Endothelial cell of umbilical vein (primary cell): ENCODE results near the gene CLASP2. TPM values are rescaled to one million over a fixed set of nuclear protein-coding genes. Genes with fewer than 3 reads are reported as not detected.

Experiments used
- BruUV-seq: library from RNA; stranded (reverse); fragments of 400-500 nt; replicated peaks from 2 replicates; lab custom pipeline; 2021; lab: Mats Ljungman, UMichigan
- CTCF ChIA-PET: fragments of 300-600, 350-600 bp; sonication (Branson Sonifier 250); formaldehyde crosslinking; loops from one replicate; lab custom pipeline; 2021; ENCODE audit warnings: antibody characterized with exemption, inconsistent platforms; lab: Charles Lee
- POLR2A ChIA-PET: fragments of 300-600, 350-600 bp; sonication (Branson Sonifier 250); formaldehyde crosslinking; loops from one replicate; lab custom pipeline; 2021; ENCODE audit warnings: antibody characterized with exemption, inconsistent platforms; lab: Charles Lee
- DNase-seq: peaks from one replicate; pipeline ENCODE4 v3.0.0-alpha.2; 2011; ENCODE audit warnings: low read depth, low spot score
- FAIRE-seq: peaks from 2 replicates; lab custom pipeline; 2011; peaks lifted over from hg19 to GRCh38; lab: Jason Lieb, UNC
- H2AFZ ChIP-seq: 2 replicates; pipeline ENCODE4 v1.6.0; 2012; ENCODE audit warnings: low read depth, low read length, control low read depth, inconsistent platforms
- H3K27ac ChIP-seq: 2 replicates; pipeline ENCODE4 v1.5.1; 2011; ENCODE audit warnings: low read depth, mild to moderate bottlenecking, control low read depth, low read length, moderate library complexity; ENCODE audit not compliant: insufficient read depth
- H3K27me3 ChIP-seq, 2 experiments: 2 replicates each; pipeline versions ENCODE4 v1.6.0 to v1.6.1; 2011; ENCODE audit warnings: low read length in 2 of 2, mixed read lengths in 1 of 2; ENCODE audit not compliant: control insufficient read depth in 2 of 2, insufficient read depth in 2 of 2
- H3K36me3 ChIP-seq, 2 experiments: 2 replicates in 1 of 2; 3 replicates in 1 of 2; pipeline ENCODE4 v1.5.1; 2011; ENCODE audit warnings: low read length in 2 of 2, mild to moderate bottlenecking in 1 of 2, moderate library complexity in 1 of 2; ENCODE audit not compliant: control insufficient read depth in 2 of 2, insufficient read depth in 2 of 2; ENCODE audit errors: extremely low read depth in 1 of 2
- H3K4me1 ChIP-seq: 3 replicates; pipeline ENCODE4 v1.5.1; 2011; ENCODE audit warnings: mild to moderate bottlenecking, low read length; ENCODE audit not compliant: control insufficient read depth, insufficient read depth; ENCODE audit errors: extremely low read depth
- H3K4me2 ChIP-seq: 2 replicates; pipeline ENCODE4 v1.6.1; 2011; ENCODE audit warnings: low read length, control low read depth, mixed read lengths; ENCODE audit not compliant: insufficient read depth
- H3K4me3 ChIP-seq, 3 experiments: fragments of 200-600 bp in 1 of 3; sonication (generic), shearing (Covaris generic) in 1 of 3; replicated peaks in 1 of 3; 2 replicates each; pipeline ENCODE4 v1.5.1; 2011 to 2016; ENCODE audit warnings: control low read depth in 3 of 3, low read length in 3 of 3, mild to moderate bottlenecking in 2 of 3, inconsistent platforms in 1 of 3, low read depth in 1 of 3, moderate library complexity in 1 of 3; ENCODE audit not compliant: insufficient read depth in 1 of 3
- H3K79me2 ChIP-seq: 2 replicates; pipeline ENCODE4 v1.6.0; 2012; ENCODE audit warnings: low read length, inconsistent platforms; ENCODE audit not compliant: control insufficient read depth, insufficient read depth
- H3K9ac ChIP-seq: replicated peaks from 2 replicates; pipeline ENCODE3; 2011; ENCODE audit warnings: low read length, control low read depth; ENCODE audit not compliant: insufficient read depth; ENCODE audit errors: extremely low read depth
- H3K9me1 ChIP-seq: replicated peaks from 3 replicates; pipeline ENCODE4 v1.6.0; 2011; ENCODE audit warnings: mild to moderate bottlenecking, low read length; ENCODE audit not compliant: control insufficient read depth, insufficient read depth; ENCODE audit errors: extremely low read depth
- H3K9me3 ChIP-seq: replicated peaks from 2 replicates; pipeline ENCODE4 v1.5.1; 2012; ENCODE audit warnings: low read length, inconsistent platforms; ENCODE audit not compliant: control insufficient read depth, insufficient read depth
- H4K20me1 ChIP-seq: replicated peaks from 2 replicates; pipeline ENCODE3; 2011; ENCODE audit warnings: mild to moderate bottlenecking, low read length; ENCODE audit not compliant: control insufficient read depth, insufficient read depth; ENCODE audit errors: extremely low read depth
- CTCF ChIP-seq, 2 donors: IDR thresholded peaks; 1 replicate in 1 of 2; 2 replicates in 1 of 2; pipeline ENCODE4 v1.5.1; 2011; ENCODE audit warnings: low read length in 2 of 2, mild to moderate bottlenecking in 2 of 2, moderate library complexity in 2 of 2, control low read depth in 1 of 2, inconsistent platforms in 1 of 2, low read depth in 1 of 2; ENCODE audit not compliant: insufficient read depth in 1 of 2; ENCODE audit errors: extremely low read depth in 1 of 2
- EZH2 ChIP-seq: IDR thresholded peaks from 2 replicates; pipeline ENCODE4 v1.6.1; 2012; ENCODE audit warnings: borderline replicate concordance, low read depth, mild to moderate bottlenecking, moderate library complexity, low read length, inconsistent platforms; ENCODE audit not compliant: severe bottlenecking
- FOS ChIP-seq: IDR thresholded peaks from 2 replicates; pipeline ENCODE4 v1.6.1; 2011; ENCODE audit warnings: mild to moderate bottlenecking, low read length, moderate library complexity, borderline replicate concordance; ENCODE audit not compliant: insufficient read depth
- GATA2 ChIP-seq: IDR thresholded peaks from 2 replicates; pipeline ENCODE4 v1.7.0; 2011; ENCODE audit warnings: low read depth, mild to moderate bottlenecking, moderate library complexity, mixed read lengths, low read length; ENCODE audit not compliant: insufficient read length, insufficient read depth
- JUN ChIP-seq: IDR thresholded peaks from 2 replicates; pipeline ENCODE4 v1.6.1; 2011; ENCODE audit warnings: borderline replicate concordance, low read depth; ENCODE audit not compliant: insufficient read length, insufficient read depth
- MAX ChIP-seq: IDR thresholded peaks from 2 replicates; pipeline ENCODE4 v1.6.1; 2011; ENCODE audit not compliant: insufficient read depth, insufficient read length
- MYC ChIP-seq: IDR thresholded peaks from one replicate; pipeline ENCODE4 v1.6.1; 2011; ENCODE audit warnings: mild to moderate bottlenecking, low read depth, low read length
- POLR2A ChIP-seq: IDR thresholded peaks from 2 replicates; pipeline ENCODE4 v1.6.1; 2012; ENCODE audit warnings: low read depth, mild to moderate bottlenecking, control low read depth, low read length
- POLR2AphosphoS5 ChIP-seq: IDR thresholded peaks from 2 replicates; pipeline ENCODE4 v1.6.1; 2012; ENCODE audit warnings: low read depth, mild to moderate bottlenecking, control low read depth, low read length, moderate library complexity; ENCODE audit not compliant: insufficient read depth
- dilution Hi-C: fragments of 300-500 bp; cut with MboI; formaldehyde crosslinking; loops from one replicate; pipeline ENCODE4 v1.15.0; 2019; ENCODE audit warnings: low sequenced_read_pairs; ENCODE audit not compliant: extremely low pct_ligation_motif_present
- intact Hi-C: fragments of 100-400 bp; cut with micrococcal nuclease; formaldehyde crosslinking; loops from one replicate; pipeline ENCODE4 v1.10.0; 2022
- polyA plus RNA-seq, 4 experiments: library from polyadenylated mRNA; depleted of rRNA in 3 of 4; stranded (reverse) in 3 of 4; unstranded in 1 of 4; fragments of >200 nt; gene quantifications; 2 replicates each; pipeline versions ENCODE4 v1.2.1 to v1.2.3, GENCODE V29; 2011 to 2012; ENCODE audit warnings: missing spikeins in 1 of 4
- total RNA-seq: library from RNA; stranded (reverse); gene quantifications from 2 replicates; pipeline ENCODE4 v1.2.3, GENCODE V29; 2021

Gene CLASP2
- total and polyA plus RNA-seq, 2 donors (not counting 3 experiments of a cell fraction or from before 2014, with no cell fraction given): 15.0 to 55.0 TPM

- no peaks in the 10 kb centered on the region for H3K9me1 ChIP-seq
- DNase-seq (no peak), FAIRE-seq (no peak)
- ChIA-PET CTCF (interaction anchor here (1.0 kb wide), 1 partner anchor 50 kb away, joined by 3 read pairs; no protein-coding TSS in a partner anchor), POLR2A (no interaction called here)
- no peak overlapping the region for H2AFZ ChIP-seq
- no peaks in the 10 kb centered on the region for H3K36me3 ChIP-seq
- no TSS peak for BruUV-seq
- no peaks in the 10 kb centered on the region for H3K9me3 ChIP-seq
- intact Hi-C loops: no loop called here
- no peak overlapping the region for H3K9ac ChIP-seq
- no peaks in the 10 kb centered on the region for H3K27me3 ChIP-seq
- no peak overlapping the region for H3K27ac ChIP-seq
- no peak overlapping the region for H3K4me3 ChIP-seq
- no peaks in the 10 kb centered on the region for H3K4me1 ChIP-seq
- no peaks in the 10 kb centered on the region for H4K20me1 ChIP-seq
- dilution Hi-C loops: no loop called here
- peaks cover 82% of the 10 kb centered on the region for H3K79me2 ChIP-seq
- TF ChIP-seq FOS: no peak
- no peak for TF ChIP-seq EZH2
- no peak for TF ChIP-seq MYC
- TF ChIP-seq POLR2A: no peak
- TF ChIP-seq MAX: no peak
- no peak for TF ChIP-seq POLR2AphosphoS5
- no peak for TF ChIP-seq CTCF (IDR thresholded peaks at IDR 0.05; ENCODE audit: extremely low read depth in 1 of 2, insufficient read depth in 1 of 2, low read depth in 1 of 2, low read length in 2 of 2)
- no peak for TF ChIP-seq JUN
- no peak for TF ChIP-seq GATA2
- H3K4me2 ChIP-seq: no peak overlapping the region
Measured at GRCh38 chr3:33706056-33706455, 12.0 kb downstream of the CLASP2 start.
